K562 (cell line): Measurements from ENCODE around the gene ARHGAP26. TPM values are rescaled to one million over a fixed set of nuclear protein-coding genes. Genes with fewer than 3 reads are reported as not detected.

Experiments
- ATAC-seq: fragments of 200-7000 bp; cut with Tn5 transposase; 3 replicates; pipeline ENCODE4 v1.9.1; 2020; ENCODE audit warnings: moderate library complexity
- BruUV-seq: library from RNA; stranded (reverse); fragments of 400-500 nt; replicated peaks from 2 replicates; lab custom pipeline; 2021; lab: Mats Ljungman, UMichigan
- CTCF ChIA-PET: fragments of 300-600 bp; formaldehyde crosslinking; extraction: SDS; loops from one replicate; lab custom pipeline; 2021; ENCODE audit warnings: low intra/inter-chr PET ratio; lab: Yijun Ruan, JAX
- POLR2A ChIA-PET: fragments of 300-600, 350-650 bp; sonication (Branson Sonifier 250); formaldehyde crosslinking; extraction: SDS; loops from one replicate; lab custom pipeline; 2021; ENCODE audit warnings: antibody characterized with exemption, inconsistent platforms; lab: Yijun Ruan, JAX
- DNase-seq, 4 experiments: peaks; one replicate each; pipeline versions ENCODE4 v3.0.0 to v3.0.0-alpha.2; 2011 to 2018; ENCODE audit warnings: low spot score in 3 of 4, mixed read lengths in 3 of 4; ENCODE audit errors: extremely low read depth in 1 of 4
- FAIRE-seq: peaks from 2 replicates; lab custom pipeline; 2011; peaks lifted over from hg19 to GRCh38; lab: Jason Lieb, UNC
- H2AFZ ChIP-seq: 2 replicates; pipeline ENCODE4 v1.6.0; 2011; ENCODE audit warnings: low read depth, low read length, control low read depth, inconsistent platforms
- H3K27ac ChIP-seq: fragments of 200-600 bp; 3 replicates; pipeline ENCODE4 v1.8.0; 2011; ENCODE audit warnings: low read depth, mild to moderate bottlenecking, control low read depth, inconsistent platforms, low read length, moderate library complexity, mixed read lengths; ENCODE audit errors: extremely low read depth
- H3K27me3 ChIP-seq, 2 experiments: fragments of 300-600 bp in 1 of 2; 2 replicates in 1 of 2; 3 replicates in 1 of 2; pipeline versions ENCODE4 v1.6.0 to v1.8.0; 2011; ENCODE audit warnings: inconsistent platforms in 2 of 2, low read length in 2 of 2, mild to moderate bottlenecking in 1 of 2, mixed read lengths in 1 of 2, moderate library complexity in 1 of 2; ENCODE audit not compliant: control insufficient read depth in 2 of 2, insufficient read depth in 2 of 2
- H3K36me3 ChIP-seq: fragments of 300-600 bp; 3 replicates; pipeline ENCODE4 v1.8.0; 2011; ENCODE audit warnings: mild to moderate bottlenecking, low read length, inconsistent platforms; ENCODE audit not compliant: control insufficient read depth, insufficient read depth
- H3K4me1 ChIP-seq, 2 experiments: fragments of 200-600 bp in 1 of 2; replicated peaks in 1 of 2; 2 replicates in 1 of 2; 3 replicates in 1 of 2; pipeline versions ENCODE4 v1.5.1 to v1.8.0; 2011; ENCODE audit warnings: inconsistent platforms in 2 of 2, low read length in 2 of 2, mild to moderate bottlenecking in 1 of 2, mixed read lengths in 1 of 2, moderate library complexity in 1 of 2; ENCODE audit not compliant: control insufficient read depth in 2 of 2, insufficient read depth in 2 of 2
- H3K4me2 ChIP-seq: 2 replicates; pipeline ENCODE4 v1.6.1; 2011; ENCODE audit warnings: low read length, control low read depth, inconsistent platforms, mixed read lengths; ENCODE audit not compliant: insufficient read depth
- H3K4me3 ChIP-seq: fragments of 200-600 bp; sonication (generic), shearing (Covaris generic); 2 replicates; pipeline ENCODE4 v1.5.1; 2016; ENCODE audit warnings: control low read depth, inconsistent platforms
- H3K79me2 ChIP-seq: fragments of 200-600 bp; 3 replicates; pipeline ENCODE4 v1.8.0; 2011; ENCODE audit warnings: low read length, inconsistent platforms; ENCODE audit not compliant: control insufficient read depth, insufficient read depth
- H3K9ac ChIP-seq, 2 experiments: 2 replicates each; pipeline versions ENCODE4 v1.6.0 to v1.6.1; 2011; ENCODE audit warnings: low read depth in 2 of 2, low read length in 2 of 2, control low read depth in 1 of 2, inconsistent platforms in 1 of 2, mild to moderate bottlenecking in 1 of 2, mixed read lengths in 1 of 2; ENCODE audit not compliant: insufficient read depth in 1 of 2
- H3K9me1 ChIP-seq: one replicate; pipeline ENCODE4 v1.6.0; 2011; ENCODE audit warnings: inconsistent platforms, mild to moderate bottlenecking, low read length, moderate library complexity; ENCODE audit not compliant: control insufficient read depth, insufficient read depth
- H3K9me3 ChIP-seq: replicated peaks from 2 replicates; pipeline ENCODE4 v1.5.1; 2011; ENCODE audit warnings: low read depth, low read length, inconsistent platforms; ENCODE audit not compliant: control insufficient read depth, insufficient read depth
- H4K20me1 ChIP-seq: replicated peaks from 2 replicates; pipeline ENCODE4 v1.6.1; 2011; ENCODE audit warnings: low read length, inconsistent platforms, mixed read lengths; ENCODE audit not compliant: control insufficient read depth, insufficient read depth
- CC2D1A ChIP-seq: fragments of 450-650 bp; IDR thresholded peaks from 2 replicates; pipeline ENCODE4 v1.6.1; 2017; ENCODE audit warnings: mild to moderate bottlenecking
- E2F3 ChIP-seq: fragments of 250-450 bp; sonication (Bioruptor Pico); IDR thresholded peaks from 2 replicates; pipeline ENCODE4 v1.4.0; 2020; ENCODE audit warnings: mild to moderate bottlenecking
- EZH2 ChIP-seq: IDR thresholded peaks from 2 replicates; pipeline ENCODE4 v1.6.1; 2012; ENCODE audit warnings: low read depth, mild to moderate bottlenecking, inconsistent platforms, low read length, borderline replicate concordance
- GTF2A2 ChIP-seq: IDR thresholded peaks from 2 replicates; pipeline ENCODE4 v1.6.1; 2016; ENCODE audit warnings: mild to moderate bottlenecking, missing genetic modification characterization, missing compliant biosample characterization
- HNRNPLL ChIP-seq: fragments of 200-400 bp; formaldehyde crosslinking; IDR thresholded peaks from 2 replicates; pipeline ENCODE4 v1.6.1; 2017; ENCODE audit warnings: low read length, low read depth, mild to moderate bottlenecking; ENCODE audit not compliant: poor library complexity, severe bottlenecking
- KLF13 ChIP-seq: fragments of 450-650 bp; IDR thresholded peaks from 2 replicates; pipeline ENCODE4 v1.6.1; 2016; ENCODE audit warnings: missing genetic modification characterization, low read depth, mild to moderate bottlenecking, missing compliant biosample characterization, moderate library complexity, borderline replicate concordance
- NCOR1 ChIP-seq: fragments of 450-650 bp; IDR thresholded peaks from 2 replicates; pipeline ENCODE4 v1.6.1; 2016; ENCODE audit warnings: mild to moderate bottlenecking, moderate library complexity
- NR3C1 ChIP-seq: sonication (generic); formaldehyde crosslinking; IDR thresholded peaks from 2 replicates; pipeline ENCODE4 v1.8.1; 2022; ENCODE audit warnings: missing genetic modification reagents
- RNF2 ChIP-seq: sonication (generic); IDR thresholded peaks from 2 replicates; pipeline ENCODE4 v1.6.1; 2016
- SREBF2 ChIP-seq: sonication (generic); formaldehyde crosslinking; IDR thresholded peaks from 2 replicates; pipeline ENCODE4 v1.4.0; 2020; ENCODE audit warnings: mild to moderate bottlenecking, missing genetic modification reagents
- TAF9B ChIP-seq: fragments of 450-650 bp; IDR thresholded peaks from 2 replicates; pipeline ENCODE4 v1.6.1; 2018; ENCODE audit warnings: mild to moderate bottlenecking; ENCODE audit not compliant: partially characterized antibody
- ZNF668 ChIP-seq: fragments of 250-450 bp; sonication (Bioruptor Pico); IDR thresholded peaks from 2 replicates; pipeline ENCODE4 v1.8.0; 2022; ENCODE audit warnings: mild to moderate bottlenecking, inconsistent platforms
- ZNF785 ChIP-seq: fragments of 250-450 bp; sonication (Bioruptor Pico); IDR thresholded peaks from 2 replicates; pipeline ENCODE4 v1.4.0; 2020; ENCODE audit warnings: mild to moderate bottlenecking
- WGBS: fragments of 100-300 bp; shearing (Covaris generic); methylation state at CpG from one replicate; pipeline ENCODE4 v1.1.6; 2016; ENCODE audit warnings: low coverage, mixed read lengths; ENCODE audit not compliant: insufficient coverage; ENCODE audit errors: missing lambda C conversion rate; 5-methylcytosine and 5-hydroxymethylcytosine counted together
- in situ Hi-C: fragments of 300-500 bp; cut with MboI; formaldehyde crosslinking; loops from 4 replicates; pipeline ENCODE4 v1.15.0; 2018; ENCODE audit warnings: inconsistent platforms, mixed read lengths
- intact Hi-C: fragments of 100-400 bp; cut with micrococcal nuclease; formaldehyde crosslinking; loops from 2 replicates; pipeline ENCODE4 v1.14.2; 2022
- polyA plus RNA-seq, 8 experiments: library from polyadenylated mRNA; depleted of rRNA in 4 of 8; stranded (reverse) in 5 of 8; unstranded in 3 of 8; fragments of >200 nt; fragmentation: Nextera tagmentation in 2 of 8; fragmentation: Illumina TruSeq in 1 of 8; extraction: Ambion mirVana in 2 of 8; extraction: Trizol in 1 of 8; gene quantifications; 2 replicates each; pipeline versions ENCODE4 v1.2.1 to v1.2.3, GENCODE V29; 2011 to 2014; ENCODE audit warnings: inconsistent platforms in 1 of 8, missing spikeins in 1 of 8
- total RNA-seq, 7 experiments: library from RNA; depleted of rRNA in 6 of 7; stranded (reverse); fragments of >200 nt in 6 of 7; fragmentation: Illumina TruSeq in 2 of 7; extraction: Trizol in 2 of 7; gene quantifications; 2 replicates each; pipeline versions ENCODE4 v1.2.1 to v1.2.3, GENCODE V29; 2011 to 2021; ENCODE audit warnings: low replicate concordance in 1 of 7
- TF ChIP-seq, protein P1 (sequence below): fragments of 450-650 bp; IDR thresholded peaks from 2 replicates; pipeline ENCODE4 v1.6.1; 2014; ENCODE audit warnings: low read depth, mild to moderate bottlenecking, moderate library complexity, borderline replicate concordance
- TF ChIP-seq, protein P2 (sequence below): fragments of 250-450 bp; sonication (Bioruptor Pico); IDR thresholded peaks from 2 replicates; pipeline ENCODE4 v1.5.0; 2020; ENCODE audit warnings: mild to moderate bottlenecking, borderline replicate concordance

The ARHGAP26 gene
- total and polyA plus RNA-seq, 9 of the 15 experiments (the other 6 are each of a cell fraction or from before 2014, with no cell fraction given): 0.13 to 1.1 (median 0.55) TPM

DNA sequence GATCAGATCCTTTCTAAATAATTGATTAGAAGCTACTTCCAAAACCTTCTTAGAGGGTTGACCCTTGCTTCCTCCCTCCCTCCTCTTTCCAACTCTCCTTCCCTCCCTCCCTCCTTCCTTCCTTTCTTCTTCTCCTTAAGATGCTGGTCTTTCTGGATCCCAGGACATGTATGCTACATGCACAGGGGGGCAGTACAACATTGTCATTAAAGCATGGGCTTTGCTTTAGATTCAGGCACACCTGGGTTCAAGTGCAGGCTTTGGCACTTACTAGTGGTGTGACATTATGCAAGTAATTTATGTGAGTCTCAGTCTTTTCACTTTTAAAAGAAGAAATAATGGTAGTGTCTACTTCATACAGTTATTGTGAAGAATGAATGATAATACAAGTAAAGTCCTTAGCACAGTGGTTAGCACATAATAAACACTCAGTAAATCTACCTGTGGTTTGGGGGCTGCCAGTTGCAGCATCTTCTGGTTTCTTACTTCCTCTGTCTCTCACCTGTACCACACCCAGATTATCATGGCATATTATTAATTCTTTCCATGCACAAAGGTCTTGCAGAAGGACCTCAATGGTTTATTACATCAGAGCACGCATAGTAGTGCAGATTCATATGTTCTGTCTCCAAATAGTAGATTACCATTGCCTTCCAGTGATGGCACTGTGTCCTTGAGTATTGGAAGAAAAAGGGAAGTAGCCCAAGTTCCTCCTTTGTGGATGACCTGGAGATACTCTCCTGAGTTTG lies 154.1 kb downstream of the ARHGAP26 start (continued):
- TF ChIP-seq EZH2: no peak
- TF ChIP-seq ZNF785 (CRISPR knock-in tag): no peak

DNA sequence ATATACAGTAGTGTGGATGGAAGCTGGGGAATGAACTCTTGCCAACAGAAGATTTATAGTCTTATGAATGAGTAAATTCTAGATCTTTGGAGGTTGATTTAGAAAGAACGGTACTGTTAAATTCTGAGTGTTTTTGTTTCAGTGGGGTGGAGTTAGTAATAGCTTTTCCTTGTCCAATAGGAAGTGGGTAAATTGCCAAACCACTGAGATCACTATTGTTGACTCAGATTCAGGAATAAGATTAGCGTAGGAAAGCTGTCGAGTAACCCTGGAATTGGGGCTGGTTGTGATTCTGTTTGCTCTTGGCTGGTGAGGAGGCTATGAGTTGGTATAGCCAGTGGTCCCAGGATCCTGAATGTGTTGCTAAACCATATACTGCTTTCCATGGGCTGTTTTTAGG lies 155.6 kb downstream of the ARHGAP26 start:
- CTCF ChIA-PET: no interaction called here
- no peak overlapping the region for H2AFZ ChIP-seq
- H3K9me3 ChIP-seq: no peaks in the 10 kb centered on the region
- no peak overlapping the region for H3K9ac ChIP-seq
- no peaks in the 10 kb centered on the region for H3K9me1 ChIP-seq
- 2% methylated on average over 3 of the region's 3 CpGs for WGBS
- BruUV-seq: no TSS peak
- H3K27ac ChIP-seq: no peak overlapping the region
- intact Hi-C loops: no loop called here
- in situ Hi-C loops: loop anchor here (10.0 kb wide), 1 partner anchor 899 kb away; no protein-coding TSS in a partner anchor
- H3K4me2 ChIP-seq: no peak overlapping the region
- ATAC-seq (no peak), FAIRE-seq (no peak), DNase-seq (no peak)
- no peaks in the 10 kb centered on the region for H3K36me3 ChIP-seq
- H4K20me1 ChIP-seq: no peaks in the 10 kb centered on the region
- no peak overlapping the region for H3K4me3 ChIP-seq
- H3K27me3 ChIP-seq: peaks cover 0 to 10% of the 10 kb centered on the region in 2 experiments; a peak in 3 of 5 replicates
- H3K4me1 ChIP-seq: no peaks in the 10 kb centered on the region
- no peaks in the 10 kb centered on the region for H3K79me2 ChIP-seq
- TF ChIP-seq SREBF2 (CRISPR knock-in tag) (no peak), GTF2A2 (tag) (no peak), NR3C1 (CRISPR knock-in tag) (no peak), HNRNPLL (no peak), ZNF668 (CRISPR knock-in tag) (no peak), NCOR1 (no peak), RNF2 (no peak), TAF9B (no peak), KLF13 (tag) (no peak), CC2D1A (no peak), E2F3 (CRISPR knock-in tag) (no peak)
- TF ChIP-seq, protein P1, sequence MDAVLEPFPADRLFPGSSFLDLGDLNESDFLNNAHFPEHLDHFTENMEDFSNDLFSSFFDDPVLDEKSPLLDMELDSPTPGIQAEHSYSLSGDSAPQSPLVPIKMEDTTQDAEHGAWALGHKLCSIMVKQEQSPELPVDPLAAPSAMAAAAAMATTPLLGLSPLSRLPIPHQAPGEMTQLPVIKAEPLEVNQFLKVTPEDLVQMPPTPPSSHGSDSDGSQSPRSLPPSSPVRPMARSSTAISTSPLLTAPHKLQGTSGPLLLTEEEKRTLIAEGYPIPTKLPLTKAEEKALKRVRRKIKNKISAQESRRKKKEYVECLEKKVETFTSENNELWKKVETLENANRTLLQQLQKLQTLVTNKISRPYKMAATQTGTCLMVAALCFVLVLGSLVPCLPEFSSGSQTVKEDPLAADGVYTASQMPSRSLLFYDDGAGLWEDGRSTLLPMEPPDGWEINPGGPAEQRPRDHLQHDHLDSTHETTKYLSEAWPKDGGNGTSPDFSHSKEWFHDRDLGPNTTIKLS: no peak
- TF ChIP-seq, protein P2, sequence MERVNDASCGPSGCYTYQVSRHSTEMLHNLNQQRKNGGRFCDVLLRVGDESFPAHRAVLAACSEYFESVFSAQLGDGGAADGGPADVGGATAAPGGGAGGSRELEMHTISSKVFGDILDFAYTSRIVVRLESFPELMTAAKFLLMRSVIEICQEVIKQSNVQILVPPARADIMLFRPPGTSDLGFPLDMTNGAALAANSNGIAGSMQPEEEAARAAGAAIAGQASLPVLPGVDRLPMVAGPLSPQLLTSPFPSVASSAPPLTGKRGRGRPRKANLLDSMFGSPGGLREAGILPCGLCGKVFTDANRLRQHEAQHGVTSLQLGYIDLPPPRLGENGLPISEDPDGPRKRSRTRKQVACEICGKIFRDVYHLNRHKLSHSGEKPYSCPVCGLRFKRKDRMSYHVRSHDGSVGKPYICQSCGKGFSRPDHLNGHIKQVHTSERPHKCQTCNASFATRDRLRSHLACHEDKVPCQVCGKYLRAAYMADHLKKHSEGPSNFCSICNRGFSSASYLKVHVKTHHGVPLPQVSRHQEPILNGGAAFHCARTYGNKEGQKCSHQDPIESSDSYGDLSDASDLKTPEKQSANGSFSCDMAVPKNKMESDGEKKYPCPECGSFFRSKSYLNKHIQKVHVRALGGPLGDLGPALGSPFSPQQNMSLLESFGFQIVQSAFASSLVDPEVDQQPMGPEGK (CRISPR knock-in tag): no peak
- POLR2A ChIA-PET: interaction anchor here (1.1 kb wide), 1 partner anchor 595 kb away, joined by 3 read pairs; no protein-coding TSS in a partner anchor
